Trophoblast cell (in vitro differentiated cells and primary cell): ENCODE data around the gene CTDSPL.

Experiments used
- DNase-seq, 2 donors: peaks; one replicate each; pipeline ENCODE4 v3.0.0-alpha.2; 2016
- H2AFZ ChIP-seq: 2 replicates; pipeline ENCODE4 v1.6.1; 2013; ENCODE audit warnings: low read length, moderate library complexity, mild to moderate bottlenecking; ENCODE audit not compliant: insufficient read depth, poor library complexity
- H2AK5ac ChIP-seq: 2 replicates; pipeline ENCODE4 v1.6.1; 2013; ENCODE audit warnings: mild to moderate bottlenecking, low read length
- H2BK120ac ChIP-seq: 2 replicates; pipeline ENCODE4 v1.6.1; 2013; ENCODE audit warnings: low read length, mild to moderate bottlenecking, moderate library complexity; ENCODE audit not compliant: insufficient read depth, poor library complexity
- H2BK12ac ChIP-seq: 2 replicates; pipeline ENCODE4 v1.6.1; 2013; ENCODE audit warnings: mild to moderate bottlenecking, low read length, moderate library complexity
- H2BK5ac ChIP-seq: 2 replicates; pipeline ENCODE4 v1.6.1; 2013; ENCODE audit warnings: low read length, low read depth, moderate library complexity, mild to moderate bottlenecking; ENCODE audit not compliant: poor library complexity
- H3K14ac ChIP-seq: 2 replicates; pipeline ENCODE4 v1.6.1; 2013; ENCODE audit warnings: mild to moderate bottlenecking, low read length
- H3K18ac ChIP-seq: 2 replicates; pipeline ENCODE4 v1.6.1; 2013; ENCODE audit warnings: mild to moderate bottlenecking, low read length
- H3K23ac ChIP-seq: 2 replicates; pipeline ENCODE4 v1.6.1; 2013; ENCODE audit warnings: low read length
- H3K27ac ChIP-seq: 2 replicates; pipeline ENCODE4 v1.5.1; 2013; ENCODE audit warnings: low read depth, mild to moderate bottlenecking, inconsistent platforms, low read length, moderate library complexity
- H3K27me3 ChIP-seq: 2 replicates; pipeline ENCODE4 v1.6.1; 2013; ENCODE audit warnings: inconsistent platforms, mild to moderate bottlenecking, low read length, moderate library complexity; ENCODE audit not compliant: insufficient read depth
- H3K36me3 ChIP-seq, 2 experiments: 1 replicate in 1 of 2; 2 replicates in 1 of 2; pipeline ENCODE4 v1.6.1; 2013; ENCODE audit warnings: low read length in 2 of 2, mild to moderate bottlenecking in 2 of 2, moderate library complexity in 1 of 2; ENCODE audit not compliant: insufficient read depth in 2 of 2, control insufficient read depth in 1 of 2
- H3K4ac ChIP-seq: 2 replicates; pipeline ENCODE4 v1.6.1; 2013; ENCODE audit warnings: low read depth, mild to moderate bottlenecking, low read length, moderate library complexity
- H3K4me1 ChIP-seq, 2 experiments: 1 replicate in 1 of 2; 2 replicates in 1 of 2; pipeline ENCODE4 v1.6.1; 2013; ENCODE audit warnings: low read length in 2 of 2, mild to moderate bottlenecking in 2 of 2, moderate library complexity in 1 of 2; ENCODE audit not compliant: insufficient read depth in 2 of 2, control insufficient read depth in 1 of 2
- H3K4me2 ChIP-seq: 2 replicates; pipeline ENCODE4 v1.6.1; 2013; ENCODE audit warnings: inconsistent platforms, mild to moderate bottlenecking, low read length, moderate library complexity
- H3K4me3 ChIP-seq: 2 replicates; pipeline ENCODE4 v1.5.1; 2013; ENCODE audit warnings: mild to moderate bottlenecking, low read depth, low read length, inconsistent platforms
- H3K79me1 ChIP-seq: one replicate; pipeline ENCODE4 v1.6.1; 2013; ENCODE audit warnings: low read length
- H3K79me2 ChIP-seq: 2 replicates; pipeline ENCODE4 v1.6.1; 2013; ENCODE audit warnings: low read length, mild to moderate bottlenecking; ENCODE audit not compliant: control insufficient read depth, insufficient read depth, poor library complexity
- H3K9ac ChIP-seq: 2 replicates; pipeline ENCODE4 v1.6.1; 2013; ENCODE audit warnings: mild to moderate bottlenecking, low read length
- H3K9me3 ChIP-seq: 2 replicates; pipeline ENCODE4 v1.6.1; 2013; ENCODE audit warnings: low read depth, mild to moderate bottlenecking, control low read depth, inconsistent platforms, low read length; ENCODE audit not compliant: insufficient read depth
- H4K12ac ChIP-seq: 2 replicates; pipeline ENCODE4 v1.6.1; 2013; ENCODE audit warnings: low read depth, mild to moderate bottlenecking, low read length, moderate library complexity
- H4K8ac ChIP-seq: 2 replicates; pipeline ENCODE4 v1.6.1; 2013; ENCODE audit warnings: low read depth, mild to moderate bottlenecking, low read length, moderate library complexity
- H4K91ac ChIP-seq: one replicate; pipeline ENCODE4 v1.6.1; 2013; ENCODE audit warnings: low read depth, mild to moderate bottlenecking, low read length, moderate library complexity
- WGBS: extraction: QIAGEN DNeasy Blood & Tissue Kit; methylation state at CpG from one replicate; pipeline ENCODE4 v1.1.7; 2013; ENCODE audit warnings: missing lambda C conversion rate; ENCODE audit not compliant: insufficient read length, insufficient coverage; ENCODE audit errors: extremely low coverage; 5-methylcytosine and 5-hydroxymethylcytosine counted together

The CTDSPL gene

DNA sequence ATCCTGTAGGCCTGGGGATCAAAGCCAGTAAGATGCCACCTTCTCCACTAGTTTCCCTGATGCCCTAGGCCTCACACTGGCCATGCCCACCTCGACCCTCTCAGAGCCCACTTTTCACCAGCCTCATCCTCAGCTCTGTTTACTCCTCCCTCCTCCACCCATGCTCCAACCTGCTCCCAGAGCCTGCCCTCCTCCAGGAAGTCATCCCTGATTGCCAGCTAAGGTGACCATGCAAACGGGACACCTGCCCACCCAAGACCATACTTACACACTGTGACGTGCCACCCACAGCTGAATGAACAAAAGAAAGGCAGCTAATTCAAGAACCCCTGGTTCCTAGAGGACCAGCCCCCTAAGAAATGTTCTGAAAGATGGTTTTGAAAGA is 158.7 kb downstream of the CTDSPL start:
- WGBS: no CpG with 5 or more reads among the region's 3 CpGs
- H3K9ac ChIP-seq: no peak overlapping the region
- no peak overlapping the region for H2AK5ac ChIP-seq
- H4K8ac ChIP-seq: no peak overlapping the region
- H2BK12ac ChIP-seq: no peak overlapping the region
- no peak overlapping the region for H2BK5ac ChIP-seq
- no peak overlapping the region for H2AFZ ChIP-seq
- no peak overlapping the region for H3K23ac ChIP-seq
- no peak overlapping the region for H3K4me3 ChIP-seq
- H3K36me3 ChIP-seq: peaks cover 10 to 12% of the 10 kb centered on the region in 2 experiments
- no peak overlapping the region for H3K14ac ChIP-seq
- H4K12ac ChIP-seq: no peak overlapping the region
- no peak overlapping the region for H3K27ac ChIP-seq
- peaks cover 7 to 11% of the 10 kb centered on the region in 2 experiments for H3K4me1 ChIP-seq
- no peak overlapping the region for H3K4me2 ChIP-seq
- no peak for DNase-seq
- H2BK120ac ChIP-seq: no peak overlapping the region
- no peaks in the 10 kb centered on the region for H3K9me3 ChIP-seq
- H3K79me1 ChIP-seq: peaks cover 5% of the 10 kb centered on the region
- no peaks in the 10 kb centered on the region for H3K79me2 ChIP-seq
- no peak overlapping the region for H3K18ac ChIP-seq
- H3K27me3 ChIP-seq: no peaks in the 10 kb centered on the region
- no peak overlapping the region for H3K4ac ChIP-seq
- no peak overlapping the region for H4K91ac ChIP-seq

GRCh38 chr3:38021196-38021595 is 159.5 kb downstream of the CTDSPL start:
- no peak for DNase-seq
- Histone ChIP-seq H4K8ac (no peak overlapping the region), H3K14ac (no peak overlapping the region), H4K91ac (no peak overlapping the region), H2AK5ac (no peak overlapping the region), H3K4me3 (no peak overlapping the region), H4K12ac (no peak overlapping the region), H2BK12ac (no peak overlapping the region), H2BK5ac (no peak overlapping the region), H3K9ac (no peak overlapping the region), H2BK120ac (no peak overlapping the region), H3K79me1 (peaks cover 5% of the 10 kb centered on the region), H2AFZ (no peak overlapping the region), H3K4me1 (peaks cover 9 to 11% of the 10 kb centered on the region in 2 experiments), H3K4me2 (no peak overlapping the region), H3K79me2 (no peaks in the 10 kb centered on the region), H3K27me3 (no peaks in the 10 kb centered on the region), H3K9me3 (no peaks in the 10 kb centered on the region), H3K18ac (no peak overlapping the region), H3K4ac (no peak overlapping the region), H3K36me3 (peaks cover 4 to 7% of the 10 kb centered on the region in 2 experiments), H3K23ac (no peak overlapping the region), H3K27ac (no peak overlapping the region)
- no CpG with 5 or more reads among the region's 4 CpGs for WGBS

DNA sequence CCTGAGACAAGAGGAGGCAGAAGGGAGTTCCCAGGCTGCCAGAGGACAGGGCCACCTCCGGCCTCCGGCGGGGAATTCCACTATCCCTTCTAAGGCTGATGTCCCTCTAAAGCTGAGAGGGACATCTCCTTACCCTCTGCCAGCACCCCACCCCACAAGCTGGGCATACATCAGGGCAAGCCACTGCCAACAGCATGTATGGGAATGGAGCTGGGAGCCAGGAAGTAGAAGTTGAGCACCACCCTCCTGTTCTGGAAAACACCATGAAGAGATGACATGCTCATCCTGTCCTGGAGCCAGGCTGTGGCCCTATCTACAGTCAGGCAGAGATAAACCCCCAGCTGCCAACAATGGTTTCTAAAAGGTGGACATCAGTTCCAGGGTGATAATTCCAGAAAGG is 160.6 kb downstream of the CTDSPL start:
- Histone ChIP-seq H4K8ac (no peak overlapping the region), H3K4me1 (peaks cover 9 to 11% of the 10 kb centered on the region in 2 experiments), H3K79me1 (peaks cover 5% of the 10 kb centered on the region), H2BK12ac (no peak overlapping the region), H3K9ac (no peak overlapping the region), H3K36me3 (peaks cover 0 to 3% of the 10 kb centered on the region in 2 experiments), H3K4ac (no peak overlapping the region), H3K4me2 (no peak overlapping the region), H3K14ac (no peak overlapping the region), H3K18ac (no peak overlapping the region), H4K12ac (no peak overlapping the region), H4K91ac (no peak overlapping the region), H3K23ac (no peak overlapping the region), H3K27ac (no peak overlapping the region), H3K4me3 (no peak overlapping the region), H2BK5ac (no peak overlapping the region), H3K27me3 (no peaks in the 10 kb centered on the region), H3K79me2 (no peaks in the 10 kb centered on the region), H2BK120ac (no peak overlapping the region), H3K9me3 (no peaks in the 10 kb centered on the region), H2AK5ac (no peak overlapping the region), H2AFZ (no peak overlapping the region)
- no peak for DNase-seq
- WGBS: no CpG with 5 or more reads among the region's 3 CpGs

DNA sequence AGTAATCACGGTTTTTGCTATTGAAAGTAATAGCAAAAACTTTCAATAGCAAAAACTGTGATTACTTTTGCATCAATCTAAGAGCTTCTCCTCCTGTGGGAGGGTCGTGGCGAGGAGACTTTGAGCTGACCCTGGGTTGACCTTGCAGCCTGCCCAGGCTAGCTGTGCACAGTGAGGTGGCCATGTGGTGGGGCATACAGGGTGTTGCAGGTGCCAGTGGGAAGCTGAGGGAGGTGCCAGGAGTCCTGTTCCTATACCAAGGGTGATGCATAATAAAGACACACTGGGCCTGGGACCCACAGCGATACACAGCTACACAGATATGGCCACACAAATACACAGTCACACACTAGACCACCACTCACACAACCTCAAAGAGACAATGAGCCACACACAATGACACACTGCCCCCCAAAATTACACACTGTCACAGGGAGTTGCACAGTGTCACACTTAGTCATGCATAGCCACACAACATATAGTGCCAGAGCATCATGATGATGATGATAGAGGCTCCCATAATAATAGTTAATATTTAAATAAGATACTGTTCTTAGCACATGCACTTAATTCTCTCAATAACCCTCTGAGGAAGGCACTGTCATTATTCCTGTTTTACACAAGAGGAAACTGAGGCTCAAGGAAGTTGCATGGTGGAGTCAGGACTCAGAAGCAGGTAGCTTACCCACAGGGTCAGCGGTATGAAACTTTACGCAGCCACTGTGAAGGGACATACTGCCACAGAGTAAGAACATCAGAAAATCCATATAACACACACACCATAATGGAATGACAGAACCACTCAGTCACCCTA is 161.4 kb downstream of the CTDSPL start:
- no peak overlapping the region for H4K91ac ChIP-seq
- peak in 1 of 2 donors; percentile 14 for DNase-seq
- H2AFZ ChIP-seq: no peak overlapping the region
- H2BK5ac ChIP-seq: no peak overlapping the region
- H3K9me3 ChIP-seq: no peaks in the 10 kb centered on the region
- peaks cover 0 to 3% of the 10 kb centered on the region in 2 experiments for H3K36me3 ChIP-seq
- peaks cover 7 to 8% of the 10 kb centered on the region in 2 experiments for H3K4me1 ChIP-seq
- H3K27ac ChIP-seq: no peak overlapping the region
- H3K14ac ChIP-seq: no peak overlapping the region
- H3K79me1 ChIP-seq: peaks cover 5% of the 10 kb centered on the region
- no peak overlapping the region for H2BK120ac ChIP-seq
- no peaks in the 10 kb centered on the region for H3K79me2 ChIP-seq
- peak overlapping the region; percentile 83 for H3K4me2 ChIP-seq
- H3K23ac ChIP-seq: no peak overlapping the region
- WGBS: no CpG with 5 or more reads among the region's 6 CpGs
- no peak overlapping the region for H2BK12ac ChIP-seq
- H3K27me3 ChIP-seq: peaks cover 2% of the 10 kb centered on the region
- H3K4ac ChIP-seq: no peak overlapping the region
- no peak overlapping the region for H4K12ac ChIP-seq
- H3K4me3 ChIP-seq: no peak overlapping the region
- no peak overlapping the region for H3K18ac ChIP-seq
- no peak overlapping the region for H2AK5ac ChIP-seq
- no peak overlapping the region for H3K9ac ChIP-seq
- H4K8ac ChIP-seq: no peak overlapping the region
